ENCODE results near the gene TTC5.

GRCh38 chr14:20317720-20318119, 12.0 kb upstream of the TTC5 start:
- TF ChIP-seq CTCF (conservative IDR thresholded peaks at IDR 0.05; ENCODE audit: low read length) = no peak
- TF ChIP-seq EZH2phosphoT487 (IDR thresholded peaks at IDR 0.05; ENCODE audit: borderline replicate concordance, low read depth, low read length) = no peak
